Endodermal cell (in vitro differentiated cells): Measurements from ENCODE around the gene JMJD1C. TPM values are rescaled to one million over a fixed set of nuclear protein-coding genes. Genes with fewer than 3 reads are reported as not detected.

ENCODE experiments used
- DNase-seq: peaks from one replicate; pipeline ENCODE4 v3.0.0-alpha.2; 2017
- H3K27ac ChIP-seq: 2 replicates; pipeline ENCODE4 v1.5.1; 2013; ENCODE audit warnings: mild to moderate bottlenecking, low read depth, low read length, moderate library complexity
- H3K27me3 ChIP-seq: 2 replicates; pipeline ENCODE4 v1.6.1; 2013; ENCODE audit warnings: mild to moderate bottlenecking, low read length, moderate library complexity; ENCODE audit not compliant: insufficient read depth, control insufficient read depth, poor library complexity, severe bottlenecking
- H3K36me3 ChIP-seq: 2 replicates; pipeline ENCODE4 v1.7.0; 2013; ENCODE audit warnings: mild to moderate bottlenecking, low read length, moderate library complexity; ENCODE audit not compliant: control insufficient read depth, insufficient read depth
- H3K4me1 ChIP-seq: one replicate; pipeline ENCODE4 v1.7.0; 2013; ENCODE audit warnings: low read length; ENCODE audit not compliant: control insufficient read depth, insufficient read depth
- H3K4me3 ChIP-seq: 2 replicates; pipeline ENCODE4 v1.5.1; 2013; ENCODE audit warnings: mild to moderate bottlenecking, low read length, moderate library complexity
- H3K9ac ChIP-seq: 2 replicates; pipeline ENCODE4 v1.6.1; 2013; ENCODE audit warnings: mild to moderate bottlenecking, low read length, moderate library complexity; ENCODE audit not compliant: poor library complexity, severe bottlenecking; ENCODE audit errors: extremely low read depth
- H3K9me3 ChIP-seq: 2 replicates; pipeline ENCODE4 v1.6.1; 2013; ENCODE audit warnings: mild to moderate bottlenecking, low read length, moderate library complexity; ENCODE audit not compliant: control insufficient read depth
- H3K27ac Mint-ChIP-seq: 2 replicates; pipeline ENCODE4 v1.8.0; 2020; ENCODE audit warnings: mixed read lengths
- H3K27me3 Mint-ChIP-seq: 2 replicates; pipeline ENCODE4 v1.8.0; 2021; ENCODE audit warnings: mild to moderate bottlenecking, mixed read lengths; ENCODE audit not compliant: insufficient read depth
- H3K36me3 Mint-ChIP-seq: 2 replicates; pipeline ENCODE4 v1.8.0; 2020; ENCODE audit warnings: low read depth, mixed read lengths
- H3K4me1 Mint-ChIP-seq: 2 replicates; pipeline ENCODE4 v1.8.0; 2020; ENCODE audit warnings: mixed read lengths
- H3K4me3 Mint-ChIP-seq: 2 replicates; pipeline ENCODE4 v1.8.0; 2020; ENCODE audit warnings: mild to moderate bottlenecking, moderate library complexity, mixed read lengths
- H3K9me3 Mint-ChIP-seq: 2 replicates; pipeline ENCODE4 v1.8.0; 2020; ENCODE audit warnings: mild to moderate bottlenecking, mixed read lengths
- WGBS, 2 experiments: methylation state at CpG; one replicate each; pipeline versions ENCODE4 v1.1.5 to v1.1.7; 2013; ENCODE audit warnings: missing lambda C conversion rate in 2 of 2, mixed read lengths in 1 of 2; ENCODE audit not compliant: insufficient coverage in 1 of 2, insufficient read length in 1 of 2; 5-methylcytosine and 5-hydroxymethylcytosine counted together
- total RNA-seq, 2 donors: library from RNA; stranded (reverse); fragmentation: NEBNext Ultra II Directional in 1 of 2; extraction: Animal tissue kit (Norgen Biotek cat#: 25700) in 1 of 2; gene quantifications; 2 replicates in 1 of 2; 3 replicates in 1 of 2; pipeline ENCODE4 v1.2.1, GENCODE V29; 2021
- TF ChIP-seq, protein P1 (sequence below): fragments of 200-600 bp; sonication (generic); conservative IDR thresholded peaks from 2 replicates; pipeline ENCODE4 v1.5.0; 2021; ENCODE audit warnings: antibody characterized with exemption, mild to moderate bottlenecking

Gene JMJD1C
- total RNA-seq, 2 donors from 2014 or later, result 91.3 to 114 TPM

DNA sequence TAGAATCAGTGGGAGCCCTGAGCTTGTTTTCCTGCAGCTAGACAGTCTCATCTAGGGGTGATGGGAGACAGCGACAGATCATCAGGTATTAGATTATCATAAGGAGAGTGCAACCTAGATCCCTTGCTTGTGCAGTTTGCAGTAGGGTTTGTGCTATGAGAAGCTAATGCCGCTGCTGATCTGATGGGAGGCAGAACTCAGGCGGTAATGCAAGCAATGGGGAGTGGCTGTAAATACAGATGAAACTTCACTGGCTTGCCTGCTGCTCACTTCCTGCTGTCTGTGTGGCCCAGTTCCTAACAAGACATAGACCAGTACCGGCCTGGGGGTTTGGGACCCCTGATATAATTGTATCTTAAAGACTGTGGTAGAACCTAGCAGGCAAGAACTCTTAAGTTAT is 315.0 kb downstream of the JMJD1C start:
- Mint-ChIP-seq H3K27ac (no peak overlapping the region), H3K4me3 (no peak overlapping the region), H3K4me1 (peaks cover 11% of the 10 kb centered on the region), H3K36me3 (peaks cover 60% of the 10 kb centered on the region), H3K27me3 (no peaks in the 10 kb centered on the region), H3K9me3 (no peaks in the 10 kb centered on the region)
- Histone ChIP-seq H3K36me3 (peaks cover 50% of the 10 kb centered on the region), H3K27ac (no peak overlapping the region), H3K9ac (no peak overlapping the region), H3K4me3 (no peak overlapping the region), H3K27me3 (no peaks in the 10 kb centered on the region), H3K4me1 (peaks cover 3% of the 10 kb centered on the region), H3K9me3 (no peaks in the 10 kb centered on the region)
- WGBS, 2 experiments, result 83 to 95% methylated on average over 1 to 4 of the region's 4 CpGs
- TF ChIP-seq, protein P1, sequence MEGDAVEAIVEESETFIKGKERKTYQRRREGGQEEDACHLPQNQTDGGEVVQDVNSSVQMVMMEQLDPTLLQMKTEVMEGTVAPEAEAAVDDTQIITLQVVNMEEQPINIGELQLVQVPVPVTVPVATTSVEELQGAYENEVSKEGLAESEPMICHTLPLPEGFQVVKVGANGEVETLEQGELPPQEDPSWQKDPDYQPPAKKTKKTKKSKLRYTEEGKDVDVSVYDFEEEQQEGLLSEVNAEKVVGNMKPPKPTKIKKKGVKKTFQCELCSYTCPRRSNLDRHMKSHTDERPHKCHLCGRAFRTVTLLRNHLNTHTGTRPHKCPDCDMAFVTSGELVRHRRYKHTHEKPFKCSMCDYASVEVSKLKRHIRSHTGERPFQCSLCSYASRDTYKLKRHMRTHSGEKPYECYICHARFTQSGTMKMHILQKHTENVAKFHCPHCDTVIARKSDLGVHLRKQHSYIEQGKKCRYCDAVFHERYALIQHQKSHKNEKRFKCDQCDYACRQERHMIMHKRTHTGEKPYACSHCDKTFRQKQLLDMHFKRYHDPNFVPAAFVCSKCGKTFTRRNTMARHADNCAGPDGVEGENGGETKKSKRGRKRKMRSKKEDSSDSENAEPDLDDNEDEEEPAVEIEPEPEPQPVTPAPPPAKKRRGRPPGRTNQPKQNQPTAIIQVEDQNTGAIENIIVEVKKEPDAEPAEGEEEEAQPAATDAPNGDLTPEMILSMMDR, result no peak
- no peak for DNase-seq

DNA sequence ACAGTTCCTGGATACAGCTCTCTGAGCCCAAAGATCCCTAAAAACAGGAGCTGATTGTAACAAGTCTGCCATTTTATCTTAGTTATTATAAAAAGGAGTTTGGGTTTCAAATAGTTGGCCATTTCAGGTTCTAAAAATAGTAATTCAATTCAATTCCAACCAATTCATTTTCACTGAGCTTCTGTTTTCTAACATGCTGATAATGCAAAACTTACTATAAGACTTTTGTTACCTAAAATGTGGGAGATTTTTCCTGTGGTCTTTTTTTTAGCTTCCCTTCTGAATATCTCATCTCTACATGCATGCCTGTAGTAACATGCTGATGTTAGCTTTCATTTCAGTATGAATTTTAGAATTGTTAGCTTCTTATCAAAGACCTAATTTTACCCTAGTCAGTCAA is 319.3 kb downstream of the JMJD1C start:
- H3K4me1 ChIP-seq, result no peaks in the 10 kb centered on the region
- peaks cover 3% of the 10 kb centered on the region for H3K4me1 Mint-ChIP-seq
- no peak overlapping the region for H3K4me3 ChIP-seq
- peaks cover 13% of the 10 kb centered on the region for H3K36me3 ChIP-seq
- H3K9me3 Mint-ChIP-seq, result no peaks in the 10 kb centered on the region
- no peak for DNase-seq
- TF ChIP-seq, protein P1, result no peak
- H3K36me3 Mint-ChIP-seq, result peaks cover 29% of the 10 kb centered on the region
- no peaks in the 10 kb centered on the region for H3K27me3 ChIP-seq
- no peak overlapping the region for H3K4me3 Mint-ChIP-seq
- H3K27ac Mint-ChIP-seq, result no peak overlapping the region
- no peak overlapping the region for H3K9ac ChIP-seq
- no peak overlapping the region for H3K27ac ChIP-seq
- no peaks in the 10 kb centered on the region for H3K9me3 ChIP-seq
- H3K27me3 Mint-ChIP-seq, result no peaks in the 10 kb centered on the region

DNA sequence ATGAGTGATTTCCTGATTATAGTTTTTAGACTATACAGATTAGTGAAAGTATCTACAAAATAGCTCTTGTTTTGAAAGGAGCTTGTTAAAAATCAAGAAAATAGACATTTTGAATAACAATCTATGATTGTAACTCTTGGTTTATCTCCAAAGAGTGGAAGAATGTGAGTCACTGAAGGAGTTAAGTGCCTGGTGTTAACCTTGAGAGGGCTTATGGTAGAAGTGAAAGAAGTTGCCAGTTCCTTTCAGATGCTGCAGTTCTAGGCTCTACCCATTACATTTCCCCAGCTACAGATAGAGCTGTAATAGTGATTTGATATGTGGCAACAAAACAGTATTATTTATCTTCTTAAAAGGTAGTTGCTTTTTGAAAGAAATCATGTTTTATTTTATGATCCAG is 320.0 kb downstream of the JMJD1C start:
- Mint-ChIP-seq H3K9me3 (no peaks in the 10 kb centered on the region), H3K27me3 (no peaks in the 10 kb centered on the region), H3K4me3 (no peak overlapping the region)

More for the DNA sequence above, 320.0 kb downstream of the JMJD1C start:
- no peaks in the 10 kb centered on the region for H3K27me3 ChIP-seq
- Mint-ChIP-seq H3K4me1 (peaks cover 3% of the 10 kb centered on the region), H3K36me3 (peaks cover 26% of the 10 kb centered on the region), H3K27ac (no peak overlapping the region)
- H3K9me3 ChIP-seq, result no peaks in the 10 kb centered on the region
- H3K4me3 ChIP-seq, result no peak overlapping the region
- no peak overlapping the region for H3K27ac ChIP-seq
- H3K9ac ChIP-seq, result no peak overlapping the region
- peaks cover 7% of the 10 kb centered on the region for H3K36me3 ChIP-seq
- TF ChIP-seq, protein P1, result no peak
- no peaks in the 10 kb centered on the region for H3K4me1 ChIP-seq
- DNase-seq, result no peak
